H1 (cell line): Measurements from ENCODE around the gene MTFMT. TPM values are rescaled to one million over a fixed set of nuclear protein-coding genes. Genes with fewer than 3 reads are reported as not detected.

Experiments
- CTCF ChIA-PET: fragments of 300-600 bp; sonication (Branson Sonifier 250); formaldehyde crosslinking; loops from one replicate; lab custom pipeline; 2021; ENCODE audit not compliant: partially characterized antibody; lab: Charles Lee
- POLR2A ChIA-PET: fragments of 300-600 bp; sonication (Branson Sonifier 250); formaldehyde crosslinking; loops from one replicate; lab custom pipeline; 2021; ENCODE audit warnings: inconsistent platforms; ENCODE audit not compliant: partially characterized antibody; lab: Charles Lee
- DNase-seq, 2 experiments: peaks; one replicate each; pipeline versions ENCODE4 v3.0.0 to v3.0.0-alpha.2; 2010 to 2022; ENCODE audit warnings: low spot score in 2 of 2, low read depth in 1 of 2, mixed read lengths in 1 of 2
- FAIRE-seq: peaks from 2 replicates; lab custom pipeline; 2011; peaks lifted over from hg19 to GRCh38; lab: Jason Lieb, UNC
- H2AFZ ChIP-seq: 2 replicates; pipeline ENCODE4 v1.8.1; 2012; ENCODE audit warnings: low read length, inconsistent platforms
- H2AK5ac ChIP-seq: 2 replicates; pipeline ENCODE4 v1.6.1; 2013; ENCODE audit warnings: low read depth, low read length
- H2BK120ac ChIP-seq: replicated peaks from 2 replicates; pipeline ENCODE3; 2013; ENCODE audit warnings: low read depth, low read length, inconsistent platforms
- H2BK12ac ChIP-seq: 2 replicates; pipeline ENCODE4 v1.6.1; 2013; ENCODE audit warnings: low read depth, low read length
- H2BK15ac ChIP-seq: 2 replicates; pipeline ENCODE4 v1.6.1; 2013; ENCODE audit warnings: low read length
- H2BK20ac ChIP-seq: 2 replicates; pipeline ENCODE4 v1.6.1; 2013; ENCODE audit warnings: low read length
- H2BK5ac ChIP-seq: 2 replicates; pipeline ENCODE4 v1.6.1; 2013; ENCODE audit warnings: low read depth, low read length
- H3K14ac ChIP-seq: 2 replicates; pipeline ENCODE4 v1.6.1; 2013; ENCODE audit warnings: inconsistent platforms; ENCODE audit not compliant: insufficient read length
- H3K18ac ChIP-seq: 2 replicates; pipeline ENCODE4 v1.6.1; 2013; ENCODE audit warnings: low read length; ENCODE audit errors: extremely low read depth
- H3K23ac ChIP-seq: 2 replicates; pipeline ENCODE4 v1.6.1; 2013; ENCODE audit warnings: inconsistent platforms; ENCODE audit not compliant: insufficient read length
- H3K23me2 ChIP-seq: 2 replicates; pipeline ENCODE4 v1.6.1; 2013; ENCODE audit warnings: low read depth, low read length
- H3K27ac ChIP-seq: 2 replicates; pipeline ENCODE4 v1.6.1; 2011; ENCODE audit warnings: low read depth, low read length, inconsistent platforms
- H3K27me3 ChIP-seq, 4 experiments: replicated peaks in 1 of 4; 1 replicate in 1 of 4; 2 replicates in 3 of 4; pipeline versions ENCODE4 v1.6.1 to v1.8.1; 2011 to 2013; ENCODE audit warnings: low read length in 3 of 4, mild to moderate bottlenecking in 3 of 4, inconsistent platforms in 2 of 4, mixed read lengths in 2 of 4, moderate library complexity in 1 of 4; ENCODE audit not compliant: control insufficient read depth in 3 of 4, insufficient read depth in 3 of 4; ENCODE audit errors: extremely low read depth in 1 of 4
- H3K36me3 ChIP-seq, 4 experiments: 2 replicates each; pipeline versions ENCODE4 v1.6.1 to v1.8.1; 2011 to 2013; ENCODE audit warnings: mild to moderate bottlenecking in 4 of 4, low read length in 3 of 4, moderate library complexity in 2 of 4, control low read depth in 1 of 4, inconsistent platforms in 1 of 4; ENCODE audit not compliant: insufficient read depth in 4 of 4, control insufficient read depth in 2 of 4
- H3K4ac ChIP-seq: replicated peaks from 2 replicates; pipeline ENCODE3; 2013; ENCODE audit warnings: low read length, low read depth, mixed read lengths, inconsistent platforms; ENCODE audit not compliant: insufficient read length
- H3K4me1 ChIP-seq, 4 experiments: replicated peaks in 1 of 4; 1 replicate in 1 of 4; 2 replicates in 3 of 4; pipeline versions ENCODE4 v1.6.1 to v1.8.1; 2011 to 2013; ENCODE audit warnings: low read length in 3 of 4, inconsistent platforms in 2 of 4, mixed read lengths in 1 of 4; ENCODE audit not compliant: insufficient read depth in 4 of 4, control insufficient read depth in 3 of 4
- H3K4me2 ChIP-seq, 2 experiments: 2 replicates each; pipeline versions ENCODE4 v1.6.1 to v1.8.1; 2011 to 2013; ENCODE audit warnings: low read depth in 2 of 2, low read length in 2 of 2, control low read depth in 1 of 2, inconsistent platforms in 1 of 2, mild to moderate bottlenecking in 1 of 2; ENCODE audit not compliant: insufficient read depth in 1 of 2
- H3K4me3 ChIP-seq, 4 experiments: fragments of 200-600, 300-600 bp in 1 of 4; sonication (generic), shearing (Covaris generic), sonication (Bioruptor Twin) in 1 of 4; 2 replicates each; pipeline versions ENCODE4 v1.5.1 to v1.8.1; 2011 to 2016; ENCODE audit warnings: low read length in 4 of 4, low read depth in 3 of 4, control low read depth in 2 of 4, inconsistent platforms in 2 of 4, mild to moderate bottlenecking in 2 of 4, mixed read lengths in 1 of 4, moderate library complexity in 1 of 4; ENCODE audit not compliant: insufficient read depth in 2 of 4; ENCODE audit errors: extremely low read depth in 1 of 4
- H3K56ac ChIP-seq: replicated peaks from 2 replicates; pipeline ENCODE3; 2013; ENCODE audit warnings: low read depth, mild to moderate bottlenecking, mixed read lengths, low read length, inconsistent platforms; ENCODE audit not compliant: insufficient read length
- H3K79me1 ChIP-seq: 2 replicates; pipeline ENCODE4 v1.6.1; 2013; ENCODE audit warnings: low read depth, low read length, control low read depth
- H3K79me2 ChIP-seq, 2 experiments: 2 replicates each; pipeline versions ENCODE4 v1.6.1 to v1.8.1; 2012 to 2013; ENCODE audit warnings: low read length in 2 of 2, mild to moderate bottlenecking in 2 of 2, inconsistent platforms in 1 of 2; ENCODE audit not compliant: insufficient read depth in 2 of 2, control insufficient read depth in 1 of 2
- H3K9ac ChIP-seq, 4 experiments: replicated peaks in 1 of 4; 1 replicate in 1 of 4; 2 replicates in 3 of 4; pipeline versions ENCODE4 v1.6.1 to v1.8.1; 2011 to 2013; ENCODE audit warnings: low read depth in 3 of 4, low read length in 3 of 4, control low read depth in 2 of 4, mild to moderate bottlenecking in 2 of 4, moderate library complexity in 2 of 4, inconsistent platforms in 1 of 4; ENCODE audit errors: extremely low read depth in 1 of 4
- H3K9me3 ChIP-seq, 2 experiments: 2 replicates each; pipeline versions ENCODE4 v1.6.1 to v1.8.1; 2012 to 2013; ENCODE audit warnings: mild to moderate bottlenecking in 2 of 2, moderate library complexity in 2 of 2, control low read depth in 1 of 2, inconsistent platforms in 1 of 2, low read depth in 1 of 2, low read length in 1 of 2, mixed read lengths in 1 of 2; ENCODE audit not compliant: insufficient read depth in 2 of 2
- H4K20me1 ChIP-seq, 2 experiments: replicated peaks in 1 of 2; 2 replicates each; pipeline versions ENCODE3 to v1.8.1; 2011 to 2013; ENCODE audit warnings: inconsistent platforms in 2 of 2, low read length in 2 of 2, mild to moderate bottlenecking in 1 of 2; ENCODE audit not compliant: insufficient read depth in 2 of 2, control insufficient read depth in 1 of 2
- H4K5ac ChIP-seq: 2 replicates; pipeline ENCODE4 v1.6.1; 2013; ENCODE audit warnings: low read length, low read depth, mixed read lengths, inconsistent platforms; ENCODE audit not compliant: insufficient read length
- H4K8ac ChIP-seq: 2 replicates; pipeline ENCODE4 v1.8.0; 2013; ENCODE audit warnings: mild to moderate bottlenecking, moderate library complexity, low read length, inconsistent platforms; ENCODE audit not compliant: insufficient read depth; ENCODE audit errors: extremely low read depth
- H4K91ac ChIP-seq: replicated peaks from 2 replicates; pipeline ENCODE3; 2013; ENCODE audit warnings: low read length, mixed read lengths, inconsistent platforms; ENCODE audit not compliant: insufficient read length
- ASH2L ChIP-seq: fragments of 200-600, 300-600 bp; sonication (generic); IDR thresholded peaks from one replicate; pipeline ENCODE4 v1.7.1; 2017; ENCODE audit warnings: low read length
- CBX5 ChIP-seq: fragments of 300-800, 300-1000 bp; sonication (generic); IDR thresholded peaks from 2 replicates; pipeline ENCODE4 v1.7.1; 2016; ENCODE audit warnings: antibody characterized with exemption, low read length, low read depth
- CHD2 ChIP-seq: IDR thresholded peaks from 2 replicates; pipeline ENCODE4 v1.6.1; 2012; ENCODE audit warnings: low read length, improper control_type of control experiment
- CREB1 ChIP-seq: IDR thresholded peaks from 2 replicates; pipeline ENCODE4 v1.6.1; 2012; ENCODE audit warnings: inconsistent platforms
- CTBP2 ChIP-seq: IDR thresholded peaks from 2 replicates; pipeline ENCODE4 v1.7.0; 2011; ENCODE audit warnings: borderline replicate concordance, mild to moderate bottlenecking, moderate library complexity, mixed read lengths, low read length; ENCODE audit not compliant: insufficient read depth, insufficient read length
- FOSL1 ChIP-seq: IDR thresholded peaks from 2 replicates; pipeline ENCODE4 v1.6.1; 2011; ENCODE audit warnings: mild to moderate bottlenecking, low read depth, low read length, moderate library complexity; ENCODE audit not compliant: insufficient read depth
- GABPA ChIP-seq: IDR thresholded peaks from 2 replicates; pipeline ENCODE4 v1.6.1; 2011; ENCODE audit warnings: mild to moderate bottlenecking, low read length, moderate library complexity, borderline replicate concordance; ENCODE audit not compliant: insufficient read depth
- HDAC2 ChIP-seq, 2 experiments: fragments of 300-600 bp in 1 of 2; sonication (generic) in 1 of 2; IDR thresholded peaks; 2 replicates each; pipeline ENCODE4 v1.6.1; 2011 to 2012; ENCODE audit warnings: low read depth in 2 of 2, low read length in 2 of 2, mild to moderate bottlenecking in 2 of 2, moderate library complexity in 2 of 2, borderline replicate concordance in 1 of 2, inconsistent platforms in 1 of 2
- SAP30 ChIP-seq: fragments of 300-600 bp; sonication (generic); IDR thresholded peaks from 2 replicates; pipeline ENCODE4 v1.7.1; 2012; ENCODE audit warnings: low read length, moderate library complexity, mild to moderate bottlenecking, inconsistent platforms; ENCODE audit not compliant: insufficient read depth, insufficient replicate concordance
- SIX5 ChIP-seq: IDR thresholded peaks from 2 replicates; pipeline ENCODE4 v1.6.1; 2011; ENCODE audit warnings: mild to moderate bottlenecking, low read depth, low read length
- SRF ChIP-seq: IDR thresholded peaks from 2 replicates; pipeline ENCODE4 v1.6.1; 2011; ENCODE audit warnings: mild to moderate bottlenecking, low read depth, low read length, moderate library complexity
- TAF1 ChIP-seq: IDR thresholded peaks from 2 replicates; pipeline ENCODE4 v1.6.1; 2011; ENCODE audit warnings: mild to moderate bottlenecking, low read depth, low read length
- TAF7 ChIP-seq: optimal IDR thresholded peaks from 2 replicates; pipeline ENCODE3; 2011; ENCODE audit warnings: low read depth, mild to moderate bottlenecking, inconsistent platforms, low read length, moderate library complexity, borderline replicate concordance
- ZNF274 ChIP-seq: IDR thresholded peaks from 2 replicates; pipeline ENCODE4 v1.7.0; 2012; ENCODE audit warnings: low read length, borderline replicate concordance; ENCODE audit errors: extremely low read depth
- polyA plus RNA-seq, 7 experiments: library from polyadenylated mRNA; depleted of rRNA in 3 of 7; stranded (reverse) in 5 of 7; unstranded in 2 of 7; fragments of >200 nt in 5 of 7; fragments of 200-250 nt in 2 of 7; gene quantifications; 1 replicate in 5 of 7; 2 replicates in 1 of 7; 4 replicates in 1 of 7; pipeline versions ENCODE4 v1.2.1 to v1.2.3, GENCODE V29; 2011 to 2013; ENCODE audit warnings: missing spikeins in 2 of 7, mixed read lengths in 2 of 7
- total RNA-seq: library from RNA; stranded (reverse); fragmentation: NEBNext Ultra II Directional; extraction: Animal tissue kit (Norgen Biotek cat#: 25700); gene quantifications from 2 replicates; pipeline ENCODE4 v1.2.1, GENCODE V29; 2021
- TF ChIP-seq, protein P1 (sequence below): IDR thresholded peaks from 2 replicates; pipeline ENCODE4 v1.6.1; 2012; ENCODE audit warnings: inconsistent platforms

MTFMT gene
- total and polyA plus RNA-seq, 2 of the 8 experiments (the other 6 are each of a cell fraction or from before 2014, with no cell fraction given) = 7.7 to 20.8 TPM

GRCh38 chr15:65021488-65021887 is 8.0 kb downstream of the MTFMT start:
- no peak overlapping the region for H2BK20ac ChIP-seq
- no peaks in the 10 kb centered on the region for H3K23me2 ChIP-seq
- no peak overlapping the region for H2AFZ ChIP-seq
- no peak overlapping the region for H2AK5ac ChIP-seq
- no peaks in the 10 kb centered on the region for H3K4me1 ChIP-seq
- no peak for DNase-seq
- no peak overlapping the region for H3K9ac ChIP-seq
- CTCF ChIA-PET = interaction anchor here (0.7 to 1.0 kb wide), 2 partner anchors 10 to 72 kb away, joined by 3 to 4 read pairs; no protein-coding TSS in a partner anchor
- no peak overlapping the region for H3K56ac ChIP-seq
- H3K79me2 ChIP-seq = no peaks in the 10 kb centered on the region
- no peak overlapping the region for H3K18ac ChIP-seq
- H3K79me1 ChIP-seq = no peaks in the 10 kb centered on the region
- H3K9me3 ChIP-seq = no peaks in the 10 kb centered on the region
- no peak overlapping the region for H4K91ac ChIP-seq
- no peak for FAIRE-seq
- no peak overlapping the region for H2BK12ac ChIP-seq
- no peak overlapping the region for H3K14ac ChIP-seq
- peaks cover 0 to 57% (median 14%) of the 10 kb centered on the region in 4 experiments; a peak in 6 of 8 replicates for H3K36me3 ChIP-seq
- no peak overlapping the region for H2BK15ac ChIP-seq
- peaks cover 0 to 4% of the 10 kb centered on the region in 2 experiments for H4K20me1 ChIP-seq
- H3K27me3 ChIP-seq = no peaks in the 10 kb centered on the region
- H3K4me3 ChIP-seq = no peak overlapping the region
- H3K4ac ChIP-seq = no peak overlapping the region
- H4K5ac ChIP-seq = no peak overlapping the region
- H4K8ac ChIP-seq = no peak overlapping the region
- no peak overlapping the region for H3K23ac ChIP-seq
- no peak overlapping the region for H3K4me2 ChIP-seq
- no peak overlapping the region for H3K27ac ChIP-seq
- no peak overlapping the region for H2BK120ac ChIP-seq
- POLR2A ChIA-PET = interaction anchor here (0.6 kb wide), 1 partner anchor 835 kb away, joined by 3 read pairs; no protein-coding TSS in a partner anchor
- no peak overlapping the region for H2BK5ac ChIP-seq
- TF ChIP-seq SRF (no peak), GABPA (no peak), ZNF274 (no peak), CBX5 (no peak), CHD2 (no peak), HDAC2 (IDR thresholded peaks at IDR 0.05; ENCODE audit: borderline replicate concordance in 1 of 2, low read depth in 2 of 2, low read length in 2 of 2) (no peak), SIX5 (no peak), CTBP2 (no peak), ASH2L (no peak), TAF7 (no peak), FOSL1 (no peak), SAP30 (no peak), TAF1 (no peak), CREB1 (no peak)
- TF ChIP-seq, protein P1, sequence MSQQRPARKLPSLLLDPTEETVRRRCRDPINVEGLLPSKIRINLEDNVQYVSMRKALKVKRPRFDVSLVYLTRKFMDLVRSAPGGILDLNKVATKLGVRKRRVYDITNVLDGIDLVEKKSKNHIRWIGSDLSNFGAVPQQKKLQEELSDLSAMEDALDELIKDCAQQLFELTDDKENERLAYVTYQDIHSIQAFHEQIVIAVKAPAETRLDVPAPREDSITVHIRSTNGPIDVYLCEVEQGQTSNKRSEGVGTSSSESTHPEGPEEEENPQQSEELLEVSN = no peak
